Lung microvascular endothelial cell (primary cell): Measurements from ENCODE around the gene NPAS1. TPM values are rescaled to one million over a fixed set of nuclear protein-coding genes. Genes with fewer than 3 reads are reported as not detected.

ENCODE experiments used
- DNase-seq, 2 donors: peaks; one replicate each; pipeline versions ENCODE4 v3.0.0 to v3.0.0-alpha.2; 2010; ENCODE audit warnings: low read depth in 2 of 2
- total RNA-seq: library from RNA; depleted of rRNA; stranded (reverse); fragments of >200 nt; gene quantifications from 2 replicates; pipeline ENCODE4 v1.2.1, GENCODE V29; 2014

The NPAS1 gene, protein sequence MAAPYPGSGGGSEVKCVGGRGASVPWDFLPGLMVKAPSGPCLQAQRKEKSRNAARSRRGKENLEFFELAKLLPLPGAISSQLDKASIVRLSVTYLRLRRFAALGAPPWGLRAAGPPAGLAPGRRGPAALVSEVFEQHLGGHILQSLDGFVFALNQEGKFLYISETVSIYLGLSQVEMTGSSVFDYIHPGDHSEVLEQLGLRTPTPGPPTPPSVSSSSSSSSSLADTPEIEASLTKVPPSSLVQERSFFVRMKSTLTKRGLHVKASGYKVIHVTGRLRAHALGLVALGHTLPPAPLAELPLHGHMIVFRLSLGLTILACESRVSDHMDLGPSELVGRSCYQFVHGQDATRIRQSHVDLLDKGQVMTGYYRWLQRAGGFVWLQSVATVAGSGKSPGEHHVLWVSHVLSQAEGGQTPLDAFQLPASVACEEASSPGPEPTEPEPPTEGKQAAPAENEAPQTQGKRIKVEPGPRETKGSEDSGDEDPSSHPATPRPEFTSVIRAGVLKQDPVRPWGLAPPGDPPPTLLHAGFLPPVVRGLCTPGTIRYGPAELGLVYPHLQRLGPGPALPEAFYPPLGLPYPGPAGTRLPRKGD
- total RNA-seq = under 0.01 TPM in 1 of 2 replicates, not detected in the other

DNA sequence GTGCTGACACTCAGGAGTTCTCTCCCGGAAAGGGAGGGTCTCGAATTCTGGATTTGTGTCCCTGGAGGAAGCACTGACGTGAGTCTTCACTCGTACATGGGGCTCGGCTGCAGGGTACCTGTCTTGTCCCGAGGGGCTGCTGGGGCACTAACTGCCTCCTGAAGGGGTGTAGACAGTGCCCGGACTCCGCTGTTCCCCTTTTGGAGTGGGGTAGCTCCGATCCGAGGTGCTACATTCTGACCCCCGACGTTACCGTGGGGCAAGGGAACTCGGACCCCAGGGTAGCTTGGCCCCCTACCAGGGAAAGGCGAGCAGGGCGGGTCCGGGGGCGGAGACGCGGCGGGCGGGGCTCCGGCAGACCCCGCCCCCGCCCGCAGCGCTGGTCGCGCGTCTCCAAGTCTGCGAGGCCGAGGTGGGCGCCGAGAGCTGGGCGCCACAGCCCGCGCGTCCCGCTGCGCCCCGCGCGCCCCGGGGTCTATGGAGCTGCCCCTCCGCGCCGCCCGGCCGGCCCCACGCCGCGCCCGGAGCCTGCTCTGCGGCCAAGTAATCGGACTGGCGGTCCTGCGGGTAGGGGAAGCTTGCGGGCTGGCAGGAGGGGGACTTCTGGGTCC lies at the start of gene NPAS1:
NPAS1 (plus strand) TSS at position 407 of the 611 bp plus-strand sequence. CDS start 1,211 bp downstream, outside the sequence.
- no peak for DNase-seq

DNA sequence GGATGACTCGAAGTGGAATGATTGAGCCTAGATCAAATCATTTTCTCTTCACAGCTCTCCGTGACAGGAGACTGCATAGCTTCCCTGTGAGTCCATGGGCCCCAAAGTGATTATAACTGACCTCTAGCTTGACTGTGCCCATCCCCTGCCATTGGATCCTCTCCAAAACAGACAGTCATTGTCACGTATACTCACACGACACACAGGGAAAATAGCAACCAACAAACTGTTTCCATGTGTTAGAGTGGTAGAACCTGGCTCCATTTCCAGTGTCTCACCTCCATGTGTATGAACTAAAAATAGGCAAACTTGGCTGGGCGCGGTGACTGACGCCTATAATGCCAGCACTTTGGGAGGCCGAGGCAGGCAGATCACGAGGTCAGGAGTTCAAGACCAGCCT lies 48.8 kb upstream of the NPAS1 start:
- DNase-seq = peak in 1 of 2 donors; percentile 98

GRCh38 chr19:46972311-46972710 lies 47.3 kb upstream of the NPAS1 start:
- no peak for DNase-seq

DNA sequence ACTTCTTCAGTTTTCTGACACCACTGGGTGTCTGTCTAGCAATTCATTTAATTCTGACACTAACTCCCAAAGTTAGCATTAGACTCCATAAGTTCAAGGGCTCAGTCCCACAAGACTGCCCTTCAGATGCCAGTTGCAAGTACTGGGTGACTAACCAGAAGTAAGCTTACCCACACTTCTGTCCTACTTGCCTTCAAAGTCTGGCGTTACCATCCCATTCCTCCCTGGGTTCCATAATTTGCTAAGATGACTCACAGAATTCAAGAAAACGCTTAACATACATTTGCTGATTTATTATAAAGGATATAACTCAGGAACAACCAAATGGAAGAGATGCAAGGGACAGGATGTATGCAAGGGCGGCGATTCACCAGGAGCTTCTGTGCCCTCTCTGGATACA lies 45.5 kb upstream of the NPAS1 start:
- no peak for DNase-seq

DNA sequence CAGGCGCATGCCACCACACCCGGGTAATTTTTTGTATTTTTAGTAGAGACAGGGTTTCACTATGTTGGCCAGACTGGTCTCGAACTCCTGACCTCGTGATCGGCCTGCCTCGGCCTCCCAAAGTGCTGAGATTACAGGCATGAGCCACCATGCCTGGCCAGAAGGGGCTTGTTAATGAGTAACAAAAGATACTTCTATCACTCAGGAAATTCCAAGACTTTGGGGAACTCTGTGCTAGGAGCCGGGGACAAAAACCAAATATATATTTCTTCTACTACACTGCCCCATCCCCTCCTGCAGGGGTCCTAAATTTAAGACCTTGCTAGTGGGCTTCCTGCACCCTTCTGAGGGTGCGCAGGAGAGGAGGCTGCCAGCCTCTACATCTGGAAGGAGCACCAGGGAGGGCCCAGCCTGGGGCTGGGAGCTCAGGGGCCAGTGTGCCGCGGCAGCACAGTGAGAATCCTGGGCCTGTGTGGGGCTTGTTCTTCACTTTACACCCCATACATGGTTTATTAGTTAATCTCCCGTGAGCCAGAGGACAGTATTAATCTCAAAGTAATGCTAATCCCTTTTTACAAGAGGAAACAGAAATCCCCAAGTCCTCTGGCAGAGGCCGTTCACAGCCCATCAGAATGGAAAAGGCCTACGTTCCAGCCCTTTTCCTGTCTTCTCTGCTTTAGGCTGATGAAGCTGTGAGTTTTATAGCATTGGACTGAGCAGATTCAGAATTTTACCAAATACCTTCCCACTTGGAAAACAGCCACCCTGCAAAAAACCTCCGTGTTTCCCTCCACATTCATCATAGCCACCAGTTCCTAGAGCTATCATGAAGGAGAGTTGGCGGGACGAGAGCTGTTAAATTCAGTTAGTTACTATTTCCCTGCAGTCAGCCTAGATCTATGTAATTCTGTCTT lies 44.4 kb upstream of the NPAS1 start:
- peak in 1 of 2 donors; percentile 60 for DNase-seq

GRCh38 chr19:46975925-46976782 lies 43.5 kb upstream of the NPAS1 start:
- DNase-seq = peak; percentile 86 to 90

DNA sequence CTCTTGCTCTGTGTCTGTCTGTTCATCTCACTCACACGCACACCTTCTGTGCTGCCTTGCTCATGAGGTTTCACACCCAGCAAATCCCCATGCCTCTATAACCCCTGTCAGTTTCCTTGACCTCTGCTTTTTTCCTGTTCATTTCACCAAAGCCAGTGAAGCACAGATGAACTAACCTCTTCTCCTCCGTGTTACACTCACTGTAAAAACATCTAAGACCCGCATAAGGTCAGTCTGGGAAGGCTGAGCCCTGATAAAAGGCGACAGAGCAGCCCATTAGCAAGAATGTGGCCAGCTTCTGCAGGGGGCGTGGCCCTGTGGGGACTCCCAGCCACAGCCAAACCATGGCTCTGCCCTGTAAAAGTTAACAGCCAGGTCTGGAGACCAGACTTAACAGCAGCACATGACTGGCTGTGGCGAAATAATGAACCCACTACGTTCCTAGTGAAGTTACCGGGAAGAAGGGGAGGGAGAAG lies 42.8 kb upstream of the NPAS1 start:
- DNase-seq = peak in 1 of 2 donors; percentile 26

- no peak for DNase-seq
Measured at GRCh38 chr19:46977548-46977947, 42.1 kb upstream of the NPAS1 start.

- DNase-seq = no peak
Measured at GRCh38 chr19:46978171-46978869, 41.3 kb upstream of the NPAS1 start.

DNA sequence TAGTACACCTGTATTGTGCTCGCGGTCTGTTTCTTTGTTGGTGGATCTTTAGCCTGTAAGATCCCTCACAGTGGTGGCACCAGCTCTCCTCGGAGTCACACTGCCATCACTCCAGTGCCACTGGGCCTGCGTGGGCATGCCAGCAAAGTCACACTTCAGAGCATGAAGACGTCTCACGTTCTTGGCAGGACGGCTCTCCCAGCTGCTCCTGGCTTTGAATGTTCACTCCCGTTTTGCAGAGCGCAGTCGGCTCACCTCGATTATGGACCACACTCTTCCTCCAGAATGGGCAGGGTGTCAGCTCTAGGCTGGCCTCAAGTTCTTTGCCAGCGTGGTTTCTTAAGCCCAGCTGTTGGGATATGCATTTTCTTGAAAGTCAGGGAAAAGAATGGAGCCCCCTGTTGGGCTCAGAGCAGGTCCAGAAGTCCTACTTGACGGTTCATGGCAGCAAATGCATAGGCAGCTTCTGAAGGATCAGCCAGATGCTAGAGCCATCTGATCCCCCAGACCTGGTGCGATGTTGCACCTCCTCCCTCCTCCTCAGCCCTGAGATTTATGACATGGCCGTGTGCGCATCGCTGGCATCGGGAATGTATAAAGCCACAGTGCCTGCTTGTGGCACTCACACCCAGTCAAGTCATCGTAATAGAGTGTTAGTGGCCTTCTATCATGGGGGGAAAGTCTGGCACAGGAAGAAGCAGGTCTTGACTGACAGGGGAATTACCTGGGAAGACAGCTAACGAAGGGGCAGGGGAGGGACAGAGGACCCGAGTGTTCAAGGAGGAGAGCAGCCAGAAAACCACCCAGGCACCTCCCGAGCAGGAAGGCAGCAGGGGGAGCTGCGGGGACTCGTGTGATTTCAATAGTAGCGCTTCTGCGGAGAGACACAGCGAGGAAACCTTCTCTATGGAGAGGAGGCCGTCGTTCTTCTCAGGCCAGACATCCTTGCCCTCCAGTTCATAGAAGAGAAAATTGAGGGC lies 40.2 kb upstream of the NPAS1 start:
- no peak for DNase-seq

DNA sequence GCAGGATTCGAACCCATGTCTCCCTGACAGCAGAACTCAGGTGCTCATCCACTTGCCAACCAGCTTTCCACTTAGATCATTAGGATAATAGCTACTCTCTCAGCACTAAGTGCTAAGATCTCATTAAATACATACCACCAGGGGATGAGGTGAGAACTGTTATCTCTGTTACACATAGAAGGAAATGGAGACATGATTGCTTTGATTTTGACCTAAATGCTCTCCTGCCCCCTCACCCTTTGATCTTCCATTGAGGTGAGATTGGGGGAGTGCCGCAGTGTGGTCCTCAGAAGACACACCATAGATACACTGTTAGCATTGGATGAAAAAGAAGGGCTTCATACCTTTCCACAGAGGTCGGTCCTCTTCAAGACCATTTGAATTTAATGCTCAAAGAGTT lies 38.9 kb upstream of the NPAS1 start:
- DNase-seq = no peak

DNA sequence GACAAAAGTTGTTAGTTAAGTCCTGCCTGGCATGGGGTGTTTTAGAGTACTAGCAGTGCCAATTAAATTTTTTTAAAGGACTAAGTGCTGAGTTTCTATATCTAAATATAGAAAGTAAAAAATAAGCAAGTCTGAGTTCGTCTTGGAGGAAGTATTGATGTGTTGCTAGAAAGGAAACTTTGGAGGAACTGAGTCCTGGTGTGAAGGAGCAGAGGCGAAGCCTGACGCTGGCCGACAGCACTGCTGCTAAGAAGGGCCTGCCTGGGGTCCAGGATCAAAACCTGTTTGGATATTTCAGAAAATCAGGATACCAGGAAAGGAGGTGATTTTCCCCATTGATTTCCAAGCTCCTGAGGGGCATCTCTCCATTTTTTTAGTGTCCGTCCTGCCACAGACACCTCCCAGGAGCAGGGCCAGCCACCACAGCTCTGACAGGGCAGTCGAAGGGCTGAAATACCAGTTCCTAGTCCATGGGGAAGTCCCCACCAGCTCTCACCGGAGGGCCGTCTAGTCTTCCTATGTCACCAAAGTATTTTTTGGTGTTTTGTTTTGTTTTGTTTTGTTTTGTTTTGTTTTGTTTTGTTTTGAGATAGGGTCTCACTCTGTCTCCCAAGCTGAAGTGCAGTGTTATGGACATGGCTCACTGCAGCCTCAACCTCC lies 38.2 kb upstream of the NPAS1 start:
- no peak for DNase-seq

GRCh38 chr19:46983097-46983496 lies 36.5 kb upstream of the NPAS1 start:
- no peak for DNase-seq

DNA sequence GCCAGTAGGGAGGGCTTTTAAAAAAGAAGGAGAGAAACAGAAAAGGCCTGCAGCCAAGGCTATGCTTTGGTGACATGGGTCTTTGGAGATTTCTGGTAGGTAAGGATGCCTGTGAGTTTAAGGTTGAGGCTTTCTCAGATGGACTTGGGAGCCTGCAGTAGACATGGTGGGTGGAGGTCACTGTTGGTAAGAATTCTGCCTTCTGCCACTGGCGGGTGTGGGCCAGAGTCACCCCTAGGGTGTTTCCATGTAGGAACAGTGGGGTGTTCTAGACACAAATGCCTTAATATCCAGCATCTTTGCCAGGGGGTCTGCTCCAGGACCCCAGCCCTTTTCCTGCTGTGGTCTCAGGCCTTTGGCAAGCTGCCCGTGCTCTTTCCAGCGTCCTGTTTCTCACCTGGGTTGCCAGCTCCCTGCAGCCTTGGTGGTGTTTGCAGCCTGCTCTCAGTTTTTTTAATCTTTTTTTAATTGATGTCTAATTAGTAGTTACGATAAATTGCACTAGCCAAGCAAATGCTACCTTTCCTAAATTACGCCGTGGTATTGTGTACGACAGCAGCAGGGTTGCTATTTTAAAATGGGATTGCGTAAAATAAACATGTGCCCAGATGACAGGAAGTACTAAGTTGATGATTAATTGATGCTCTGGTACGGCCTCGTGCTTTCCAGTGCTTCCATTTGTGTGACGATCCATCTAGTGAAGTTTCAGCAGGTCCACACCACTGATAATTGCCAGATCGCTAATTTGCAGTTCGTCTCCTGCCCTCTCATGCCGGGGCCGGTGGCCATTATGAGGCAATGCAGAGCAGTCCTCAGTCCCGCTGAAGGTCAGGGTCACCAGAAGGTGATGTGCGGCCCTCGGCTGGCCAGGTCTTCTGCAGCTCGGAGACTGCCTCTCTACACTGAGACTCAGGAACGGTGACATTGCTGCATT lies 35.3 kb upstream of the NPAS1 start:
- peak; percentile 85 to 93 for DNase-seq

DNA sequence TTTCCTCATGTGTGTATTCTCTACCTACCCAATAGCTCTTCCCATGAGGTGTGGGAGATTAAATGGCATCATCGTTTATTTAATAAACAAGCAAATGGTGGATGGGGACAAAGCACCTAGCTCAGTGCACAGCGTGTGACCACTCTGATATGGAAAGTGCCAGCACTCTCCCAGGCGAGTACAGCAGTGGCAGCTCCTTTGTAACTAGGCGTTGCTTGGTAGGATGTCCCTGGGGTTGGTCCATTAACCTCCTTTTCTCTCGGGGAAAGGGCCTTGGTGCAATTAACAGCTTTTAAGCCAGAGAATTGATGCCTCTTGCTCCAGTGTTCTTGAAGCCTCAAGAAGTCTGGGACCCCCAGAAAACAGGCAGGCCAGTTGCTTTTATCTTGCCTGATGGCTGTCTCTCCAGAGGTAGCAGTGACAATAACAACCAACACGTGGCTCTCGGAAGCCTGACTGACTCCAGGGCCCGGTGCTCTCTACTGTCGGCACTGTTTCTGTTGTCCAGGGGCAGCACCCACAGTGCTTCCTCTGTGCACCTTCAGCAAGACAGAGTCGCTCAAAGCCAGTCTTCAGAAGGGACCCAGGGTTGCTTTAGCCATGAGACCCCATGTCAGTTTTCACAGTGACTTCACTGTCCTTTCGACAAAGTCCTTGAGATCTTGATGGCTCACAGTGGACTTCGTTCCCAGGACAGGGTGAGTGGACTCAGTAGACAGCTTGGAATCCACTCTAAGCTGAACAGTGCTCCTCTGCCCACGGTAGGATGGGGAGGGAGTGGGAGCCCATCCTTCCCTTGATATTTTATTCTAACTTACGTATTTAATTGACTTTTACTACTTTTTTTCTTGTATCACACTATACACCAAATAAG lies 33.9 kb upstream of the NPAS1 start:
- DNase-seq = no peak
